Fibroblast of skin of left quadriceps (primary cell): ENCODE measurements around the gene PDE10A.

Experiments
- DNase-seq, 2 experiments: peaks; one replicate each; pipeline ENCODE4 v3.0.0-alpha.2; 2013; ENCODE audit warnings: low read depth in 2 of 2

Gene PDE10A

DNA sequence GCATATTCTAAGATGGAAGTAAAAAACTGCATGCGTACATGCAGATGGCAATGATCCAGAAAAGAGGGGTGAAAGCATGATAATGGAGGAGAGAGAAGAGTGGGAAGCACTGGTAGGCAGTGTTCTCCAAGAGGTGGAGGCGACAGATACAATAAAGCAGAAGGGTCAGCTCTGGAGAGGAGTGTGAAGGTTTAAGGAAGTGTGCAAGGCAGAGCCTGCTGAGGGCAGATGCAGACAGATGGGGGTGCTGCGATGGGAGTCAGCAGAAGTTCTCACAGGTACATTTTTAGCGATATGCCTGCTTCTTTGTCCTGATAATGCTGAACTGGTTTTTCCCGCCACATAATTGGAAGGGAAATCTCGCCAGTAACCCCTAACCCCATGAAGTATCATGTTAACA, 272.6 kb downstream of the PDE10A start:
- no peak for DNase-seq

DNA sequence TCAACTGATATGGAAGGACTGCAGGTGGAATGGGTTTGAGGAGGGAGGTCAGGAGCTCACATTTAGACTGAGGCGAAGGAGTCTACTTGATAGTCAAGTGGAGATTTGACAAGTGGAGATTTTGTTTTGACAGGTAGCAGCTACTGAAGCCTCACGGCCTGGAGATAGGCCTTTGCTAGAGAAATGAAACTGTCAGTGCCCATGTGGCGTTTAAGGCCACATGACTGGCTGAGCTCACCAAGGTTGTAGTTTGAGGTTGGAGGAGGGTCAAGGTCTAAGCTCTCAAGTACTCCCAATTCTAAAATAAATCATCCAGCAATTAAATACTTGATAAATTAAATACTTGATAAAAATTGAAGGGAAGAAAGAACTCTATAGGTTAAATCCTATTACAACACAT, 273.5 kb downstream of the PDE10A start:
- DNase-seq, result no peak

DNA sequence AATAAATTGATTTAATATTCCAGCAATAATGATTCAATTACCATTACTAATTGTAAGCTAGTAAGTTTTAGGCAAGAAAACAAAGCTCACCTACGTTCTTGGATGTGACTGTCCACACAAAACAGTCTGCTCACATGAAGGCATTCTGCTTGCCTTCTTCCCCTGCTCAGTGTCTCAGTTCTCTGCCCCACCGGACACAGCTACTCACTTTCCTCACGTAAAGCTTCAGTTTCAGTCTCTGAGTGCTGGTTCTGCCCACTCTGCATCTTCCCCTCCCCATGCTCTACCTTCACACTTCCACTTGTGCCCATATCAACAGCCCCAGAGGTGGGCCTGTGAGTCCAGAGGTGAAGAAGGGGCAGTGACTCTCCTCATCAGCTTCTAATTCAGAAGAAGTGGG, 279.7 kb downstream of the PDE10A start:
- no peak for DNase-seq

DNA sequence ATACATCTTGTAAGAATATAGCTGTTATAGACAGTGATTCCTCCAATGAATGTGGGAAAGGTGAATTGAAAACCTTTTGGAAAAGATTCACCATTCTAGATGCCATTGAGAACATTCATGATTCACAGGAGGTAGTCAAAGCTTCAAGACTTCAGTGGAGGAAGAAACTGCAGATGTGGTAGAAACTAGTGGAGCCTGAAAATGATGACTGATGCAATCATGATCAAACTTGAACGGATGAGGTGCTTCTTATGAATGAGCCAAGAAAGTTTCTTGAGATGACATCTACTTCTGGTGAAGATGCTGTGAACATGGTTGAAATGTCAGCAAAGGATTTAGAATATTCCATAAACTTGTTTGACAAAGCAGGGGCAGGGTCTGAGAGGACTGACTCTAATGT, 286.9 kb downstream of the PDE10A start:
- no peak for DNase-seq

DNA sequence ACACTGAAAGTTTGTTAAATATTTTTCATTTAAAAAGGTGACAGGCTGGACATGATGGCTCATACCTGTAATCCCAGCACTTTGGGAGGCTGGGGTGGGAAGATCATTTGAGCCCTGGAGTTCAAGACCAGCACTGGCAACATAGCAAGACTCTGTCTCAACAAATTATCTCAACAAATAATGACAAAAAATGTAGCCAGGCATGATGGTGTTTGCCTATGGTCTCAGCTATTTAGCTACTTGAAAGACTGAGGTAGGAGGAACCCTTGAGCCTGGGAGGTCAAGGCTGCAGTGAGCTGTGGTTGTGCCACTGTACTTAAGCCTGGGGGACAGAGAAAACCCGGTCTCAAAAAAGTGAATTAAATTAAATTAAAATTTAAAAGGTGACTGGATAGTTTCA, 297.7 kb downstream of the PDE10A start:
- no peak for DNase-seq

DNA sequence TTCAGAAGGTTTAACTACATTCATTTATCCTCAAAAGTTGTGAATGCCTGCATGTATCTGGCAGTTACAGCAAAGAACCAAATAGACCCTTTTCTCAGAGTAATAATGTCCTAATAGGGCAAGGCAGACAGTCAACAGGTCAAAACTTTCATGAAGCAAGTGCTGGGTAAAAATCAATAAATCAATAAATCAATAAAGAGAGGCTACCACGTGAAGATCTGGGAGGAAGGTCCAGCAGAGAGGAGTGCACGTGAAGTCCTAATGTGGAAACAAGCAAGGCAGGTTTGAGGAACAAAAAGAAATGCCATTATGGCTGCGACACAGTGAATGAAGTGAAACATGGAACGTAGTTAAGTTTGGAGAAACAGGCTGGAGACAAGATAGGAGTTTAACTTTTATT, 317.3 kb downstream of the PDE10A start:
- no peak for DNase-seq

DNA sequence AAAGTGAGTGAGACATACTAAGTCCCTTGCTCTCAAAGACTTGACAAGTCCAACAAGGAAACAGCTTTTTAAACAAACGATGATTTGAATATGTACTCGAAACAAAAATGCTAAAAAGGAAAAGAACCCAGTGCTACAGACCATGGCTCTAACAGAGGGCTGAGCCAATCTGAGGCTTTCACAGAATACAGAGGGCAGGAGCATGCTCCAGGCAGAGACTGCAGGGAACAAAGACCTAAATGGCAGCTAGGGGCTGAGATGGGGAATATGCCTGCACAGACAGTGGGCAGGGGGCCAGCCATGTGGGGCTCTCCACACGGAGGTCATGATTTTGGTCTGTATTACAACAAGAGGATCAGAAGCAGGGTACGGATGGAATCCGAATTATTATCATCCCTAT, 322.5 kb downstream of the PDE10A start:
- DNase-seq, result no peak

DNA sequence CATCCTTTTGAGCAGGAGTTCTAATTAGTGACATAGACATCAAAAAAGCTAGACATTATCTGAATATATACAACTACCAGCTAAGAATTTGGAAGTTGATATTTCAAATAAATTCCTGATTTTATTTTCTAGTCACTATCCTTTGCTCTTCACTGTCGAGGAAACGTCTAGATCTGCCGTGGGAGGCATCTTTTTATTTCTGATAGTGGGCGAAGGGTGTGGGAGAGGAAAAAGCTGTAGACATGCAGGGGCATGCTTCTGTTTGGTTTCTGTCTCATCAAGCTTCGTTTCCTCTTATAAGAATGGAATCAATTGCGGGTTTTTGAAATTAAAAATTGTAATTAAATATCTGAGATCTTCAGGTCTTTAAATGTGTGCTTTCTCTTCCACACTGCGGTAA, 337.4 kb downstream of the PDE10A start:
- no peak for DNase-seq

DNA sequence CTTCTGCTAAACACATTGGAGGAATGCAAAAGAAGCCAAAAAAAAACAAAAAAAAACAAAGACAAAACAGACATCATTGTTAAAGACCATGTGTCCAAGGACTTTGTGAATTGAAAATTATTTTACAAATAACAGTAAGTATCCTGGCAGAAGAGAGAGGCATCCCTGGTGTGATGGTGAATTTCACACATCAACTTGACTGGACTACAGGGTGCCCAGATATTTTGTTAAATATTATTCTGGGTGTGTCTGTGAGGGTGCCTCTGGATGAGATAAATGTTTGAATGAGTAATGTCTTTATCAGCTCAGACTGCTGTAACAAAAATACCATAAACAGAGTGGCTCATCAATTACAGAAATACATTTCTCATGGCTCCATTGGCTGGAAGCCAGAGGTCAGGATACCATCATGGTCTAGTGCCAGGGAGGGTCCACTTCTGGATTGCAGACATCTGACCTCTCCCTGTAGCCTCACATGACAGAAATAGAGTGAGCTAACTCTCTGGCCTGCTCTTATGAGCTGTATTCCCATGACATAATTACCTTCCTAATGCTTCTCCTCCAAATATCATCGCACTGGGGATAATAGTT, 341.4 kb downstream of the PDE10A start:
- DNase-seq, result no peak

DNA sequence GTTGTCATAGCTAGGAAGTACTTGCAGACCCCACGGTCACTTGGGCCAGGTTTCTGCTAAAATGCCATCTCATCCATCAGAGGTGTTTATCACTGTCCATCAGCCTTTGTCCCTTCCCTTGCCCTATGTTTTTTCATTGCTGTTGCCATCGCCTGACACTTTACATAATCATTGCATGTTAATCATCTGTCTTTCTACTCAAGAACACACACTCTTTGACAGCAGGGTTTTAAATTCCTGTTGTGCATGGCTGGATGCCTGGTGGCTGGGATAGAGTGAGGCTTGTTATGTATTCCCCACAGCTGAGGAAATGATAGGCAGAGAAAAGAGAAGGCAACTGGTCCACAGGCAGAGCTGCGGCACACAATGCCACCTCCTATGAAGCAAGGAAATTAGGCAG, 341.9 kb downstream of the PDE10A start:
- no peak for DNase-seq

DNA sequence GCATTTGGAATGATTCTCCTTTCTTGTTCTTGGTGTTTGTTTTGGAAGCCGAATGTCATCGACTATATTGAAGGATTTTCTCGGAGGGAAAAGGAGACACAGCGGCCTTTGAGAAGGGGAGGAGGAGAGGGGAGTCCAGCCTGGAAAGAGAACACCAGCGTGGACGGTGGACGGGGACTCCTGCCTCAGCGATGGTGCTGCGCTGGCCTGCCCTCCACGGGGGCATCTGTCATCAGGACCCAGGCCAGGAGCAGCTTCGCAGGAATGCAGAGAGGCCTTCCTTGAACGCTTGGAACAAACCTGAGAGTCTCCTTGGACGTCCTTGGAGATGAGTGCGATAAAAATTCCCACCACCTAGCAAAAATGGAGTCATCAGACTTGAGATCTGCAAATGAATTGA, 345.3 kb downstream of the PDE10A start:
- DNase-seq, result no peak

DNA sequence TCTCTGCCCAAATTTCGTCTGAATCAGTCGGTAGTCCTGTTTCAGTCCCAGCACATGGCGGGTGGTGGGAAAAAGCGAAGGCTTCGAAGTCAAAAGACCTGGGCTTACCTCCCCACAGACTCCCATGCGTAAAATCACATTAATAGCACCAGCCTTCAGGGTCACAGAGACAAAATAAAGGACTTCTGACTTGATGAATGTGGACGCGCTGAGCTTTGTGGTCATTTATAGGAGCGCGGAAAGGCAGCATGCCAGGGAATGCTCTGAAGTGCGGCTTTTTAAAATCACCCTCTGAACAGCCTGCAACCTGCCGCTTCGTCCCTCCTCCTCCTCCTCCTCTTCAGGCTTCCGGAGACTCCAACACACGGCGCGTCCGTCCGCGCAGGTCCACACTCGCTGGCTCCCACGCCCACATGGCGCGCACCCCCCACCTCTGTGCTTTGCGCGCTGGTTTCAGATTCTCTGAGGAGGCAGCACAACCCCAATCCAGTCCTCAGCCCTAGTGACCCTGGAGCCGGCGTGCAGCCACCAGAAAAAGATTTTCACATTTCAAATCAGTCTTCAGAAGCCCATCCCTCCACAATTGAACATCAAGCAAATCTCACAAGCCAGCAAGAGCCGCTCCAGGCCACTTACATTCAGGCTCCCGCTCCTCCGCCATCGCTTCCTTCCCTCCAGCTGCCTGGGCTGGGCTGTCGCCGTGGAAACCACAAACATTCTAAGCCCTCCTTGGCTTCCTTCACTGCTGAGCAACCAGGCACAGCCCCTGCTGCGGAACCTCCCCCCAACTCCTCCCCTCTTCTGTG, 353.9 kb downstream of the PDE10A start, which contains the start of gene C6orf118:
C6orf118 (minus strand) TSS at position 680 of the 806 bp plus-strand sequence; CDS start at position 661, 19 bp downstream.
- peak; percentile 23 to 44 for DNase-seq

DNA sequence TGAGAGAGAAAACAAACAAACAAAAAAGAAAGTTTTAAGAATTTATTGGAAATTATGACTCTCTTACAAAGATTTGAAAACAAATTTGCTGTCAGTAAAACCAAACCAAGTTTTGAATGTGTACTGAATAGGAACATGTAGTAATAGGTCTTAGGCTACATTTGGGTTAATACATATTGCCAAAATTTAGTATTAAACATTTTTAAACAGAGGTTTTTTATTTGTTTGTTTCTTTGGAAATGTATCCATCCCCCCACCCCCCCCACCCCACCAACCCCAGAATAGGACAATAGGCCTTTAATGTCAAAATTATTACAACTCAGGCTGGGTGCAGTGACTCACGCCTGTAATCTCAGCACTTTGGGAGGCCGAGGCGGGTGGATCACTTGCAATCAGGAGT, 356.1 kb downstream of the PDE10A start:
- no peak for DNase-seq

DNA sequence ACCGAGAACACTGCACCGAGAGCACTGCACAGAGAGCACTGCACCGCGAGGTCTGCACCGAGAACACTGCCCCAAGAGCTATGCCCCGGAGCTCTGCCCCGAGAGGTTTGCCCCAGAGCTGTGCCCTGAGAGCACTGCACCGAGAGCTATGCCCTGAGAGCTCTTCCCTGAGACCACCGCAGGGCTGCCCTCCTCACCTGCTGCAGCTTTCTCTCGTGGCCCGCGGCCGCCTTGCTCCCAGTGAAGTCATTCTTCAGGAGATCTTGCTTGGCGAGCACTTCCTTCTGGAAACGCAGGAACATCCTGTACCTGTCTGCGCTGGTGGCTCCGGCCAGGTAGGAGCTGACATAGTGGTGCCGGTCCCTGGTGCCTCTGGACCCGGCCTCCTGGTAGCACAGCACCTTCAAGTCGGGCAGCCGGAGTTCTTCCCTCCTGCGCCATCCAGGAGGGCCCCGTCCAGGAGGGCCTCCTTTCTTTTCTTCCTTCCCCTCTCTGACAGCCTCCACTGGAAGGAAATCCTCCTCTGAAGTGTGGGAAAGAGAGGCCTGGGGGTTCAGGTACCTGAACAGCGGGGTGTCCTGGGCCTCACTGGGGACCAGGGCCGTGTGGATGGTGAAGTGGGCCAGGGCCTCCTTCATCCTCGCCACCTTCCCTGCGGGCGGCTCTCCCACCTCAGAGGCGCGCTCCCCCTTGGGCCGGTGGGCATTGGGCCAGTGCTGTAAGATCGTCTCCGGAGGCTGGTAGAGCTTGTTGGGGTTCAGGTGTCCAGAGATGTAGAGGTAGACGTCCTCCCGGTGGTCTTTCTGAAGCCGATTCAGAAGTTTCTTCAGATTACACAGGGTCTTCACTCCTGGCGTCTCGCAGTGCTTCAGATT, 361.4 kb downstream of the PDE10A start:
- DNase-seq, result no peak

DNA sequence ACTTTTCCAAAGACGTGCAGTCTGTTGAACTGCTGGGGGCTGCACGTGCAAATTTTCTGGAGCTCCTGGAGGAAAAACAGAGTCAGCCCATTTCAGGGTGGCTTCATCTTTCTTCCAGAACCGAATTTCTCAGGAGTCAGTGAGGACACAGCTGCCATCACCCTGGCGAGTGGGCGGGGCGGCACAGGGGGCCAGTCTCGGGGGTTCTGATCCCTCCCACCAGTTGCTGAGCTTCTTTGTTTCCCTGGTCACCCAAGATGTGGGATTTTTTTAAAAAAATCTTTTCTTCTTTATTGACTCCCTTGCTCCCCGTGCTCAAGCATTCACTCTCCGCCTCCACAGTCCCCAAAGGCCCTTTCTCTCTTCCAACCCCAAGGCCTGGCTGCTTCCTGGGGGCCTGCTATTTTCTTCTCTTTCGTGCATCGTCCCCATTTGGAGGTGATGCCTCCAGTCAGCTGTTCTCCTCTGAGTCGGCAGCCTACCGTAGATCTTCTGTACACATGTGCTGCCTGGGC, 362.6 kb downstream of the PDE10A start:
- no peak for DNase-seq

DNA sequence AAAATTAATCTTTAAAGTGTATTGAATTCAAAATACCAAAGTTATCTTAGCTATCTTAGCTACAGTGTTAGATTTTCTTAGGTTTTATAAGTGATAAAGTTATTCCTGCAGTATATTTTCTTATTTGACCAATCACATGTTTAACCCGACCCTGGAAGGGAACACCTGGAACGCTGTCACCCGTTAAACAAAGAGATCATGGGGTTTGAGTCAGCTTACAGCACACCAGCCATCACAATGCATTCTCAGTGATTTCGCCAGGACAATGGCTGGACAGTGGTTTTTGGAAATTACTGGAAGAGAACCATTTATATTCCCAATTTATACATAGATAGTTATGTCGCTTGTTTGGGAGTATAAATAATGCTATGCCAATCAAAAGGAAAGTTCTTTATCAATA, 364.2 kb downstream of the PDE10A start:
- no peak for DNase-seq

DNA sequence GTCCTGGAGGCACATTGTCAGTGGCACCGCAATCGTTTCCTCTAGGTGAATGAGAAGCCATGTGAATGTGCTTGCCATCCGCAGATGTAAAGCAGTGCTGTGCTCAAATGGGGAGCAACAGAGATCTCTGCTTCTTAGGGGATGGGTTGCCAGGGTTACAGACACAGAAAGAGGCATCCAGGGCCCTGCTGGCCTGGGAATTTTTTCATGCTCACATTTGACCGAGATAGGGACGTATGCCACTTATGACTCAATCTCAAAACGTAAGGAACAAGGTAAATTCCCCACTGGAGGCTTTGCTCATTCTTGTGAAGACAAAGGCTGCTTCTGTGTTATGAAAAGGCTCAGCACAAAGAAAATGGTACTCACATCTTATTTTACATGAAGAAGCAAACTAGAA, 364.6 kb downstream of the PDE10A start:
- no peak for DNase-seq

DNA sequence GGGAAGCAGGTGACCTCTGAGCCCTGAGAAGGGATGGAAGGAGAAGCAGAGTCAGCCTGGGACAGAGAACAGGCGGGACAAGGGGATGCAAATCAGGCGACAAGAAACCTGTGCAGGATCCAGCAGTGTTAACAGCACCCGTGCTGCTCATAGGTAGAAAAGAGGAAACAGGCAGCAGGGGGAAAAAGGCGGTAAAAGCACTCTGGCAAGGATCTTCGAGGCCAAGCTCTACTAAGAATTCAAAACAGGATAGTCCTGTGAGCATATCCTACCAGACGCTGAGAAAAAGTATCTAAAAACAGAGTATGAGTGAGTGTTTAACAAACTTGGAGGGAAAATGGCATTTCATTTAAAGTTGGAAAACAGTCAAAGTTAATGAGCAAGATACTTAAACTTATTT, 370.4 kb downstream of the PDE10A start:
- no peak for DNase-seq
